Adrenal gland (tissue), 5 donors: ENCODE data around the gene BRPF1.

Source experiments
- CTCF ChIP-seq, 6 experiments: fragments of 450-650 bp in 4 of 6; fragments of 200-600 bp in 2 of 6; sonication (generic) in 1 of 6; IDR thresholded peaks; 1 replicate in 5 of 6; 2 replicates in 1 of 6; pipeline versions ENCODE4 v1.5.1 to v1.8.0; 2016 to 2021; ENCODE audit warnings: antibody characterized with exemption in 6 of 6, mild to moderate bottlenecking in 2 of 6, moderate library complexity in 1 of 6
- POLR2A ChIP-seq, 2 donors: fragments of 450-650 bp; IDR thresholded peaks; one replicate each; pipeline ENCODE4 v1.6.1; 2017; ENCODE audit warnings: antibody characterized with exemption in 2 of 2, mild to moderate bottlenecking in 2 of 2, moderate library complexity in 1 of 2
- donor health status: DM: no; HTN: no; CAD: no.

GRCh38 chr3:9767418-9767817, 35.9 kb downstream of the BRPF1 start:
- TF ChIP-seq POLR2A (IDR thresholded peaks at IDR 0.05): no peak
- no peak for TF ChIP-seq CTCF (IDR thresholded peaks at IDR 0.05)
